HEK293 (cell line): ENCODE measurements around the gene ICAM1.
A peak's percentile ranks its signal among the peaks of the same experiment; 100 is the strongest.

ENCODE experiments used
- FEZF1 ChIP-seq: fragments of 450-650 bp; formaldehyde crosslinking; IDR thresholded peaks from 2 replicates; pipeline ENCODE4 v1.5.1; 2016; ENCODE audit warnings: missing biosample characterization, missing genetic modification characterization
- KLF10 ChIP-seq: fragments of 450-650 bp; IDR thresholded peaks from 2 replicates; pipeline ENCODE4 v1.5.1; 2018; ENCODE audit warnings: missing biosample characterization, mild to moderate bottlenecking, missing genetic modification characterization
- SCRT1 ChIP-seq: fragments of 450-650 bp; formaldehyde crosslinking; IDR thresholded peaks from 2 replicates; pipeline ENCODE4 v1.5.1; 2016; ENCODE audit warnings: missing biosample characterization, missing genetic modification characterization, borderline replicate concordance
- SP3 ChIP-seq: fragments of 450-650 bp; formaldehyde crosslinking; IDR thresholded peaks from 2 replicates; pipeline ENCODE4 v1.5.1; 2016; ENCODE audit warnings: missing biosample characterization, missing genetic modification characterization
- ZBTB48 ChIP-seq: fragments of 450-650 bp; formaldehyde crosslinking; IDR thresholded peaks from 2 replicates; pipeline ENCODE4 v1.5.1; 2016; ENCODE audit warnings: missing biosample characterization, missing genetic modification characterization
- ZBTB7A ChIP-seq: fragments of 450-650 bp; formaldehyde crosslinking; IDR thresholded peaks from 2 replicates; pipeline ENCODE4 v1.5.1; 2016; ENCODE audit warnings: low read depth, missing biosample characterization, missing genetic modification characterization
- ZFP41 ChIP-seq: fragments of 450-650 bp; formaldehyde crosslinking; IDR thresholded peaks from 2 replicates; pipeline ENCODE4 v1.5.1; 2016; ENCODE audit warnings: missing biosample characterization, missing genetic modification characterization, borderline replicate concordance
- ZNF146 ChIP-seq: fragments of 450-650 bp; formaldehyde crosslinking; IDR thresholded peaks from 2 replicates; pipeline ENCODE4 v1.5.1; 2016; ENCODE audit warnings: missing biosample characterization, missing genetic modification characterization
- ZNF157 ChIP-seq: fragments of 450-650 bp; formaldehyde crosslinking; IDR thresholded peaks from 2 replicates; pipeline ENCODE4 v1.5.1; 2016; ENCODE audit warnings: missing biosample characterization, missing genetic modification characterization
- ZNF184 ChIP-seq: fragments of 450-650 bp; IDR thresholded peaks from 2 replicates; pipeline ENCODE4 v1.5.1; 2018; ENCODE audit warnings: missing biosample characterization, mild to moderate bottlenecking, missing genetic modification characterization
- ZNF214 ChIP-seq: fragments of 450-650 bp; formaldehyde crosslinking; IDR thresholded peaks from 2 replicates; pipeline ENCODE4 v1.5.1; 2017; ENCODE audit warnings: missing biosample characterization, mild to moderate bottlenecking, missing genetic modification characterization, borderline replicate concordance
- ZNF221 ChIP-seq: fragments of 450-650 bp; formaldehyde crosslinking; IDR thresholded peaks from 2 replicates; pipeline ENCODE4 v1.5.1; 2017; ENCODE audit warnings: missing biosample characterization, missing genetic modification characterization, borderline replicate concordance
- ZNF404 ChIP-seq: fragments of 450-650 bp; formaldehyde crosslinking; IDR thresholded peaks from 2 replicates; pipeline ENCODE4 v1.5.1; 2017; ENCODE audit warnings: missing biosample characterization, missing genetic modification characterization
- ZNF433 ChIP-seq: fragments of 450-650 bp; formaldehyde crosslinking; IDR thresholded peaks from 2 replicates; pipeline ENCODE4 v1.5.1; 2016; ENCODE audit warnings: missing biosample characterization, missing genetic modification characterization, low read depth
- ZNF48 ChIP-seq: fragments of 450-650 bp; formaldehyde crosslinking; IDR thresholded peaks from 2 replicates; pipeline ENCODE4 v1.5.1; 2016; ENCODE audit warnings: missing biosample characterization, missing genetic modification characterization
- ZNF529 ChIP-seq: fragments of 450-650 bp; formaldehyde crosslinking; IDR thresholded peaks from 2 replicates; pipeline ENCODE4 v1.5.1; 2017; ENCODE audit warnings: missing genetic modification characterization, missing biosample characterization; ENCODE audit not compliant: insufficient replicate concordance
- ZNF555 ChIP-seq: fragments of 450-650 bp; formaldehyde crosslinking; conservative IDR thresholded peaks from 2 replicates; pipeline ENCODE4 v1.5.1; 2017; ENCODE audit warnings: missing biosample characterization, mild to moderate bottlenecking, missing genetic modification characterization, inconsistent platforms
- ZNF560 ChIP-seq: fragments of 450-650 bp; formaldehyde crosslinking; IDR thresholded peaks from 2 replicates; pipeline ENCODE4 v1.5.1; 2017; ENCODE audit warnings: missing biosample characterization, missing genetic modification characterization, borderline replicate concordance
- ZNF561 ChIP-seq: fragments of 450-650 bp; IDR thresholded peaks from 2 replicates; pipeline ENCODE4 v1.5.1; 2018; ENCODE audit warnings: missing biosample characterization, missing genetic modification characterization, borderline replicate concordance
- ZNF585B ChIP-seq: fragments of 450-650 bp; formaldehyde crosslinking; IDR thresholded peaks from 2 replicates; pipeline ENCODE4 v1.5.1; 2016; ENCODE audit warnings: missing biosample characterization, missing genetic modification characterization
- ZNF596 ChIP-seq: fragments of 450-650 bp; IDR thresholded peaks from 2 replicates; pipeline ENCODE4 v1.5.0; 2018; ENCODE audit warnings: missing biosample characterization, mild to moderate bottlenecking, missing genetic modification characterization, moderate library complexity
- ZNF623 ChIP-seq: fragments of 450-650 bp; formaldehyde crosslinking; IDR thresholded peaks from 2 replicates; pipeline ENCODE4 v1.5.1; 2016; ENCODE audit warnings: missing biosample characterization, missing genetic modification characterization
- ZNF654 ChIP-seq: fragments of 450-650 bp; formaldehyde crosslinking; IDR thresholded peaks from 2 replicates; pipeline ENCODE4 v1.5.1; 2016; ENCODE audit warnings: low read depth, missing biosample characterization, missing genetic modification characterization
- ZNF658 ChIP-seq: fragments of 450-650 bp; formaldehyde crosslinking; IDR thresholded peaks from 2 replicates; pipeline ENCODE4; 2016; ENCODE audit warnings: missing biosample characterization, missing genetic modification characterization
- ZNF776 ChIP-seq: fragments of 450-650 bp; formaldehyde crosslinking; IDR thresholded peaks from 2 replicates; pipeline ENCODE4 v1.5.0; 2017; ENCODE audit warnings: missing biosample characterization, missing genetic modification characterization, borderline replicate concordance
- ZNF830 ChIP-seq: fragments of 450-650 bp; IDR thresholded peaks from 2 replicates; pipeline ENCODE4 v1.5.0; 2018; ENCODE audit warnings: missing biosample characterization, missing genetic modification characterization, low read depth, mild to moderate bottlenecking, moderate library complexity
- TF ChIP-seq, protein P1 (sequence below): fragments of 450-650 bp; formaldehyde crosslinking; conservative IDR thresholded peaks from 2 replicates; pipeline ENCODE4 v1.5.1; 2016; ENCODE audit warnings: low read depth, missing biosample characterization, missing genetic modification characterization
- TF ChIP-seq, protein P2 (sequence below): fragments of 450-650 bp; formaldehyde crosslinking; optimal IDR thresholded peaks from 2 replicates; pipeline ENCODE3; 2016; ENCODE audit warnings: missing biosample characterization, mild to moderate bottlenecking, missing genetic modification characterization
- TF ChIP-seq, protein P3 (sequence below): fragments of 450-650 bp; formaldehyde crosslinking; IDR thresholded peaks from 2 replicates; pipeline ENCODE4 v1.5.1; 2016; ENCODE audit warnings: missing biosample characterization, missing genetic modification characterization
- TF ChIP-seq, protein P4 (sequence below): fragments of 450-650 bp; formaldehyde crosslinking; IDR thresholded peaks from 2 replicates; pipeline ENCODE4 v1.5.1; 2016; ENCODE audit warnings: missing biosample characterization, missing genetic modification characterization
- TF ChIP-seq, protein P5 (sequence below): fragments of 450-650 bp; formaldehyde crosslinking; IDR thresholded peaks from 2 replicates; pipeline ENCODE4 v1.5.1; 2017; ENCODE audit warnings: missing biosample characterization, missing genetic modification characterization

Gene ICAM1

DNA sequence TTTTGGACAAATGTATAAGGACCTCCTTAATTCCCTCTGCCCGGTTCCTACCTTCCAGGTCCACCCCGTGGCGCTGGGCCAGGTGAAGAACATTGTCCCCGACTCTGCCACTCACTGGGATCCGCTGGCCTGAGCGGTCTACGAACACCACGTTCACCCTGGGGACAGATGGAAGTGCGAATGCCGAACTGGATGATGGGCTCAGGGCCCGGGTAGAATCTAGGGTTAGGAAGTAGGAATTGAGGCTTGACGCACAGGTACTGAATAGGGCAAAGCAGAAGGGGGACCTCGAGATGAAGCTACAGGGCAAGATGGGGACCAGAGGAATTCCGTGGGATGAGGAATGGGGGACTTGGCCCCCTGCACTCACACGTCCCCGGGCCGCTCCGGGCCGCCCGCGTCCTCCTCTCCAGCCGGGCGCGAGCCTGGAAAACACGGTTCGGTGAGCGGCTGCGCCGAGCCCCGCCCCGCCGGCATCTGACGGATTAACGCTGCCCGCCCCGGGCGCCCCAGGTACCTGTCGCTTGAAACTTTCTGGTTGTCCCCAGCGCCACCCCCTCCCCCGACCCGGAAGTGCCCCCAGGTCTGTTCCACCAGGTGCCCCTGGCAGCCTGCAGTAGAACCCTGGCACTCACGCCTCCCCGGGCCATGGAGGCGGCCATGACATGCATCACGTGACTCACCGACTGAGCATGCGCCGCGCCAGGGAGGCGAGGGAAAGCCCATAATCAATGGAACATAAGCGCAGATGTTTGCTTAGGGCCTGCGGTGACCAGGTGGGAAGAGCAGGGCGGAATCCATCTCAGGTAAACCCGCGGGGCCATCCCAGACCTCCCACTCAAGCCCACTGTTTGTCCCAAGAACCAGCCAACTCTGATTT lies 44.7 kb downstream of the ICAM1 start, which contains the start of gene FDX2 (continued):
- TF ChIP-seq, protein P1, sequence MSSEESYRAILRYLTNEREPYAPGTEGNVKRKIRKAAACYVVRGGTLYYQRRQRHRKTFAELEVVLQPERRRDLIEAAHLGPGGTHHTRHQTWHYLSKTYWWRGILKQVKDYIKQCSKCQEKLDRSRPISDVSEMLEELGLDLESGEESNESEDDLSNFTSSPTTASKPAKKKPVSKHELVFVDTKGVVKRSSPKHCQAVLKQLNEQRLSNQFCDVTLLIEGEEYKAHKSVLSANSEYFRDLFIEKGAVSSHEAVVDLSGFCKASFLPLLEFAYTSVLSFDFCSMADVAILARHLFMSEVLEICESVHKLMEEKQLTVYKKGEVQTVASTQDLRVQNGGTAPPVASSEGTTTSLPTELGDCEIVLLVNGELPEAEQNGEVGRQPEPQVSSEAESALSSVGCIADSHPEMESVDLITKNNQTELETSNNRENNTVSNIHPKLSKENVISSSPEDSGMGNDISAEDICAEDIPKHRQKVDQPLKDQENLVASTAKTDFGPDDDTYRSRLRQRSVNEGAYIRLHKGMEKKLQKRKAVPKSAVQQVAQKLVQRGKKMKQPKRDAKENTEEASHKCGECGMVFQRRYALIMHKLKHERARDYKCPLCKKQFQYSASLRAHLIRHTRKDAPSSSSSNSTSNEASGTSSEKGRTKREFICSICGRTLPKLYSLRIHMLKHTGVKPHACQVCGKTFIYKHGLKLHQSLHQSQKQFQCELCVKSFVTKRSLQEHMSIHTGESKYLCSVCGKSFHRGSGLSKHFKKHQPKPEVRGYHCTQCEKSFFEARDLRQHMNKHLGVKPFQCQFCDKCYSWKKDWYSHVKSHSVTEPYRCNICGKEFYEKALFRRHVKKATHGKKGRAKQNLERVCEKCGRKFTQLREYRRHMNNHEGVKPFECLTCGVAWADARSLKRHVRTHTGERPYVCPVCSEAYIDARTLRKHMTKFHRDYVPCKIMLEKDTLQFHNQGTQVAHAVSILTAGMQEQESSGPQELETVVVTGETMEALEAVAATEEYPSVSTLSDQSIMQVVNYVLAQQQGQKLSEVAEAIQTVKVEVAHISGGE (tag by site-specific recombination) = peak; percentile 77
- TF ChIP-seq, protein P2, sequence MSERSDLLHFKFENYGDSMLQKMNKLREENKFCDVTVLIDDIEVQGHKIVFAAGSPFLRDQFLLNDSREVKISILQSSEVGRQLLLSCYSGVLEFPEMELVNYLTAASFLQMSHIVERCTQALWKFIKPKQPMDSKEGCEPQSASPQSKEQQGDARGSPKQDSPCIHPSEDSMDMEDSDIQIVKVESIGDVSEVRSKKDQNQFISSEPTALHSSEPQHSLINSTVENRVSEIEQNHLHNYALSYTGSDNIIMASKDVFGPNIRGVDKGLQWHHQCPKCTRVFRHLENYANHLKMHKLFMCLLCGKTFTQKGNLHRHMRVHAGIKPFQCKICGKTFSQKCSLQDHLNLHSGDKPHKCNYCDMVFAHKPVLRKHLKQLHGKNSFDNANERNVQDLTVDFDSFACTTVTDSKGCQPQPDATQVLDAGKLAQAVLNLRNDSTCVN (tag by site-specific recombination) = peak; percentile 84
- no peak for TF ChIP-seq ZNF658 (tag by site-specific recombination)
- TF ChIP-seq SP3 (tag by site-specific recombination) = peak; percentile 79
- no peak for TF ChIP-seq ZNF184 (tag by site-specific recombination)
- TF ChIP-seq ZNF830 = no peak
- TF ChIP-seq ZBTB7A = no peak
- TF ChIP-seq ZNF221 (tag by site-specific recombination) = no peak
- no peak for TF ChIP-seq ZNF48 (tag by site-specific recombination)
- TF ChIP-seq, protein P3, sequence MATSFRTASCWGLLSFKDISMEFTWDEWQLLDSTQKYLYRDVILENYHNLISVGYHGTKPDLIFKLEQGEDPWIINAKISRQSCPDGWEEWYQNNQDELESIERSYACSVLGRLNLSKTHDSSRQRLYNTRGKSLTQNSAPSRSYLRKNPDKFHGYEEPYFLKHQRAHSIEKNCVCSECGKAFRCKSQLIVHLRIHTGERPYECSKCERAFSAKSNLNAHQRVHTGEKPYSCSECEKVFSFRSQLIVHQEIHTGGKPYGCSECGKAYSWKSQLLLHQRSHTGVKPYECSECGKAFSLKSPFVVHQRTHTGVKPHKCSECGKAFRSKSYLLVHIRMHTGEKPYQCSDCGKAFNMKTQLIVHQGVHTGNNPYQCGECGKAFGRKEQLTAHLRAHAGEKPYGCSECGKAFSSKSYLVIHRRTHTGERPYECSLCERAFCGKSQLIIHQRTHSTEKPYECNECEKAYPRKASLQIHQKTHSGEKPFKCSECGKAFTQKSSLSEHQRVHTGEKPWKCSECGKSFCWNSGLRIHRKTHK = no peak
- no peak for TF ChIP-seq ZNF404 (tag by site-specific recombination)
- TF ChIP-seq, protein P4, sequence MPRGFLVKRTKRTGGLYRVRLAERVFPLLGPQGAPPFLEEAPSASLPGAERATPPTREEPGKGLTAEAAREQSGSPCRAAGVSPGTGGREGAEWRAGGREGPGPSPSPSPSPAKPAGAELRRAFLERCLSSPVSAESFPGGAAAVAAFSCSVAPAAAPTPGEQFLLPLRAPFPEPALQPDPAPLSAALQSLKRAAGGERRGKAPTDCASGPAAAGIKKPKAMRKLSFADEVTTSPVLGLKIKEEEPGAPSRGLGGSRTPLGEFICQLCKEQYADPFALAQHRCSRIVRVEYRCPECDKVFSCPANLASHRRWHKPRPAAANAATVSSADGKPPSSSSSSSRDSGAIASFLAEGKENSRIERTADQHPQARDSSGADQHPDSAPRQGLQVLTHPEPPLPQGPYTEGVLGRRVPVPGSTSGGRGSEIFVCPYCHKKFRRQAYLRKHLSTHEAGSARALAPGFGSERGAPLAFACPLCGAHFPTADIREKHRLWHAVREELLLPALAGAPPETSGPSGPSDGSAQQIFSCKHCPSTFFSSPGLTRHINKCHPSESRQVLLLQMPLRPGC (tag by site-specific recombination) = no peak
- no peak; the same call in 1 of the 2 replicates for TF ChIP-seq KLF10 (tag by site-specific recombination)
- no peak for TF ChIP-seq ZNF623 (tag by site-specific recombination)
- TF ChIP-seq ZNF555 = no peak
- no peak for TF ChIP-seq ZNF214 (tag by site-specific recombination)
- TF ChIP-seq ZNF146 = 0 out of 2 replicates have a peak, but pooled peaks have one; percentile 3
- TF ChIP-seq ZBTB48 (tag by site-specific recombination) = peak; percentile 90
- TF ChIP-seq, protein P5, sequence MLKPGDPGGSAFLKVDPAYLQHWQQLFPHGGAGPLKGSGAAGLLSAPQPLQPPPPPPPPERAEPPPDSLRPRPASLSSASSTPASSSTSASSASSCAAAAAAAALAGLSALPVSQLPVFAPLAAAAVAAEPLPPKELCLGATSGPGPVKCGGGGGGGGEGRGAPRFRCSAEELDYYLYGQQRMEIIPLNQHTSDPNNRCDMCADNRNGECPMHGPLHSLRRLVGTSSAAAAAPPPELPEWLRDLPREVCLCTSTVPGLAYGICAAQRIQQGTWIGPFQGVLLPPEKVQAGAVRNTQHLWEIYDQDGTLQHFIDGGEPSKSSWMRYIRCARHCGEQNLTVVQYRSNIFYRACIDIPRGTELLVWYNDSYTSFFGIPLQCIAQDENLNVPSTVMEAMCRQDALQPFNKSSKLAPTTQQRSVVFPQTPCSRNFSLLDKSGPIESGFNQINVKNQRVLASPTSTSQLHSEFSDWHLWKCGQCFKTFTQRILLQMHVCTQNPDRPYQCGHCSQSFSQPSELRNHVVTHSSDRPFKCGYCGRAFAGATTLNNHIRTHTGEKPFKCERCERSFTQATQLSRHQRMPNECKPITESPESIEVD (tag by site-specific recombination) = no peak
- TF ChIP-seq ZFP41 = no peak
- TF ChIP-seq ZNF560 = no peak
- no peak for TF ChIP-seq FEZF1 (tag by site-specific recombination)
- TF ChIP-seq ZNF776 (tag by site-specific recombination) = no peak
- TF ChIP-seq ZNF529 (tag by site-specific recombination) = no peak
- no peak for TF ChIP-seq ZNF596 (tag by site-specific recombination)
- no peak for TF ChIP-seq ZNF433 (tag by site-specific recombination)
- no peak for TF ChIP-seq ZNF654
- TF ChIP-seq ZNF585B (tag by site-specific recombination) = no peak
- TF ChIP-seq ZNF157 (tag by site-specific recombination) = no peak
- TF ChIP-seq ZNF561 = no peak
- TF ChIP-seq SCRT1 (tag by site-specific recombination) = no peak
